HG03354 (cell line): ENCODE data around the gene RXRG.

Experiments
- ATAC-seq: cut with Tn5 transposase; IDR thresholded peaks from one replicate; pipeline ENCODE4 v1.9.1; 2021; ENCODE audit warnings: mild to moderate bottlenecking; ENCODE audit not compliant: unreplicated experiment, poor library complexity, severe bottlenecking

RXRG gene

DNA sequence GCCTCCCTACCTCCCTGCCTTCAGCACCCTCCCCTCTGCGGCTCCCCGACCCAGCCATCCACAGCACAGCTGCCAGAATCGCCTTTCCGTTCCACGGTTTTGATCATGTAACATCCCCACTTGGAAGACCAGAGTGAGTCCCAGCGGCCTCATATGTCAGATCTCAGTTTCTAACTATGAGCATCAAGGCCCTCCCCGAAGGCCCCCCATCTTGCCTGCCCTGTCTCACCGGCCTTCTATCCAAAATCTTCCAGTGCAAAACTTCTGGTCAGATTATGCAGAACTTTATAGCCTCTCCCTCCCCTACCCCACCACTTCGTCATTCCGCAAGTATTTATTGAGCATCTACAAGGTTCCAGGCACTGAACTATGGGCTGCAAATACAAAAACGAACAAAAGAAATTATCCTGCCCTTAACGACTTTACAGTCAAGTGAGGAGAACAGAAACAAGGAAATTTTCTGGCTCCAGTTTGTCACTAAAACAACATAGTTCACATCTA is 68.1 kb downstream of the RXRG start:
- no peak for ATAC-seq

- peak; percentile 65 for ATAC-seq
These were observed 68.7 kb downstream of the RXRG start for GRCh38 chr1:165376041-165376810.

- ATAC-seq, result no peak
These were observed 69.3 kb downstream of the RXRG start for GRCh38 chr1:165375623-165376022.

- ATAC-seq, result no peak
These were observed 73.2 kb downstream of the RXRG start for GRCh38 chr1:165371588-165372225.

- ATAC-seq, result peak; percentile 77
These were observed 75.6 kb downstream of the RXRG start for GRCh38 chr1:165369255-165369848.

GRCh38 chr1:165367375-165367993 is 77.4 kb downstream of the RXRG start:
- ATAC-seq, result peak; percentile 83

- no peak for ATAC-seq
These were observed 79.6 kb downstream of the RXRG start for GRCh38 chr1:165365341-165365740.

DNA sequence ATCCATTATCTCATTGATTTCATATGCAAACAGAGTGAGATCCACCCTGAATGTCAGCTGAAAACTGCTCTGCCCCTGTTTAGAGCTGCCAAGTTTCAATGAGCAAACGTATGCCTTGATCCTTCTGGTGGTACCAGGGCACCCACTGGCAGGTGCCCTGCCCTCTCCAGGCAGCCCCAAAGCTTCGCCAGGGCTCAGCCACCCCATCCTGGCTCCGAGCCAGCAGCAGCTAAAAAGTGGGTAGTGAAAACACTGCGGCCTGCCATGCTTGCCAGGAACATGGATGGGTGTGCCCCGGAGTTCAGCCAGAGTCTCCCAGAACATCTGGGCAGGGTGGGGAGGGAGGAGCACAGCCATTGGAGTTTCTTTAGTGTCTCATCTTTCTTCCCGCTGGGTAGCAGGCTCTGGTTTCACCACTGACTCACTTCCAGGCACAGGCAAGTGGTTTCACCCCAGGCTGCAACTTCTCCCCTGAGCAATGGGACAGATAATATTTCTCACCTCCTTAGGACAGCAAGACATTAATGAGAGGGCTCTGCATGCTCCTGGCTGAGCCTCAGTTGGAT is 80.3 kb downstream of the RXRG start:
- ATAC-seq, result no peak

DNA sequence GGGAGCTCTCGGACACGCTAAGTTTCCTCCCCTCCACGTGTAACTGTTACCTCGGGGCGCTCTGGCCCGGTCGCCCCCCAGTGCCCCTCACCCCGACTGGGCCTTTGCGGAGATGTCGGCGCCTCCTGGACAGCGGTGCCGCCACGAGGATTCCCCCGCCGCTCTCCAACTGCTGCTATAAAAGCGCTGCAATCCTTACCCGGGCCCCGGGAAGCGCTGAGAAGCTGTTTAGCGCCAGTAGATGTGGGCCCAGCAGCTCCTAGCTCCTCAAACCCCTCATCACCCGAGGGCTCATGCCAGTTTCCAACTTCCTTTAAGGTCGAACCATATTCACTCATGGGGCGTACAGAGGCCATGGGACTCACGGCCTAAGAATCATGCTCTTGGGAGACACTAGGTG is 88.0 kb downstream of the RXRG start:
- ATAC-seq, result no peak

DNA sequence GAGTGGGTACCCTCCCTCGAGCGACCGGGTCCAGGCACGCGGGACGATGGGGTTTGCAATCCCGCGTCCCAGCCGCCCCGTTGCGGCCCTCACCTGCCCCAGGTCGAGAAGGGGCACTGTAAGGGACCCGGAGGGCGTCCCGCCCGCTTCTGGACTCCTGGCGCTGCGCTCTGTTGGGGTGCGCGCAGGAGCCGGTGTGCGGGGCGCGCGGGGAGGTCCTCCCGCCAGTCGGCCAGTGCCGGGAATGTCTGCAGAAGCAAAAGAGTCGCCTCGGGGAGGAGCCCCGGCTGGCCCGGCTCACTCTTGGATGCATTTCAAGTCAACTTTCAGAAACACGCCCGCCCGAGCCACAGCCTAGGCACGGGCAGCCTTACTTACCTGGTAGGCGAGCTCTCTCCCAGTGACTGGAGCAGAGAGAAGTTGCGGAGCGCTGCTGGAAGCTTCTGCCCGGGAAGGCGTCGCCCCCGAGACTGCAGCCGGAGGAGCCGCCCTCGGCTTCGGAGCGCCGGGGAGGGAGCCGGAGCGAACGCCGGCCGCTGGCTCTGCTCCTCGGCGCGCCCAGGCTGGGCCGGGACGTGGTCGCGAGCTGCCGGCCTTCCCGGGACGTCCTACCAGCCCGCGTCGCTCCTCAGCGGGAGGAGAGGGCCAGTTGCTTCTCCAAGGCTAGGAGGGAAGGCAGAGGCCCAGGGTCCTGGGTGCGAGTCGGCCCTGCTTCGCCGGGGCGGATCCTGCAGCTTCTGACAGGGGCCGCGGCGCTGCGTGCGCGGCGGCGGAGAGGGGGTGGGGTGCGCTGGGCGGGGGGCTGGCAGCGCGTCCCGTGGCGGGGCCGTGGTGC is 88.7 kb downstream of the RXRG start, which contains the start of gene LMX1A:
Gene LMX1A, minus strand, starts transcription at position 739 of the 835 bp plus-strand sequence. CDS start 1,156 bp downstream, outside the sequence.
- no peak for ATAC-seq

- no peak for ATAC-seq
These were observed 89.6 kb downstream of the RXRG start for GRCh38 chr1:165355139-165355976.

GRCh38 chr1:165354739-165355138 is 90.2 kb downstream of the RXRG start:
- no peak for ATAC-seq

DNA sequence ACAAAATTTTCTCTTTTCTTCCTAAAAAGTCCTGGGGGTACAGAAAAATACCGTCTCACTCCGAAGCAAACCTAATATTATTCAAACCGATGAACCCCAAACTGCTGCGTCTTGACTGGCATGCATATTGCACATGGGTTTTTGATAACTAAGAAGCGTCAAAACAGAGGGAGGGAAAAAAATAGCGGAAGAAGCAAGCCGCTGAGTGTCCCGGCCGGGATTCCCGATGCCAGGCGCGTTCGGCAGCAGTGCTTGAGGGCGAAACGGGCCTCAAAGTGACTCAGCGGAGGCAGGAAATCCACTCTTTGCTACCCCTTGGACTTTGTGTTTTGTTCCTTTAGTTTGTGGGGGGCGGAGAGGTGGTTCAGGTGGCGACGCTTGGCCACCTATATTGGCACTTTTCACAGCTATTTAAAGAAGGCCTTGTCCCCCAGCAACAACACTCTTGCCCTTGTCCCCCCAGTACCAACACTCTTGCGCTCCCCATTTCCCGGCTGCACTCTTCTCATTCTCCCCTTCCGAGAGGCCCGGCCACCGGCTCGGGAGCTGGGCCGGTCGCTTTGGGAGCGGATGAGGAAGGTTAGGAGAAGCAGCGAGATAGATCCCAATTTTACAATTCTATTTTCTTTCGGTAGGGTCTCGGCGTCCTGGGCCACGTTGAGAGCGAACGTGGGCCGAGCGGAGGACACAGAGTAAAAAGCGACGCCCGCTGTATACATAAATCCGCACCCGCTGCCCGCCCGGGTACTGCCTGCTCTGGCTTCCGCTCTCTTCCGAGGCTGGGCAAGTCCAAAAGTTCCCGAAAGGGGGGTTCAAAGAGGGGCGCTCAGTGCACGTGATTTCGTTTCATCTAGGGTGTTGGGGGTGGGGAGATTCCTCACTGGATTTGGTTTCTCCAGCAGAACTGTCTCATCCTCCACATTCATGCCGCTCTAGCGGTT is 90.9 kb downstream of the RXRG start:
- ATAC-seq, result no peak

DNA sequence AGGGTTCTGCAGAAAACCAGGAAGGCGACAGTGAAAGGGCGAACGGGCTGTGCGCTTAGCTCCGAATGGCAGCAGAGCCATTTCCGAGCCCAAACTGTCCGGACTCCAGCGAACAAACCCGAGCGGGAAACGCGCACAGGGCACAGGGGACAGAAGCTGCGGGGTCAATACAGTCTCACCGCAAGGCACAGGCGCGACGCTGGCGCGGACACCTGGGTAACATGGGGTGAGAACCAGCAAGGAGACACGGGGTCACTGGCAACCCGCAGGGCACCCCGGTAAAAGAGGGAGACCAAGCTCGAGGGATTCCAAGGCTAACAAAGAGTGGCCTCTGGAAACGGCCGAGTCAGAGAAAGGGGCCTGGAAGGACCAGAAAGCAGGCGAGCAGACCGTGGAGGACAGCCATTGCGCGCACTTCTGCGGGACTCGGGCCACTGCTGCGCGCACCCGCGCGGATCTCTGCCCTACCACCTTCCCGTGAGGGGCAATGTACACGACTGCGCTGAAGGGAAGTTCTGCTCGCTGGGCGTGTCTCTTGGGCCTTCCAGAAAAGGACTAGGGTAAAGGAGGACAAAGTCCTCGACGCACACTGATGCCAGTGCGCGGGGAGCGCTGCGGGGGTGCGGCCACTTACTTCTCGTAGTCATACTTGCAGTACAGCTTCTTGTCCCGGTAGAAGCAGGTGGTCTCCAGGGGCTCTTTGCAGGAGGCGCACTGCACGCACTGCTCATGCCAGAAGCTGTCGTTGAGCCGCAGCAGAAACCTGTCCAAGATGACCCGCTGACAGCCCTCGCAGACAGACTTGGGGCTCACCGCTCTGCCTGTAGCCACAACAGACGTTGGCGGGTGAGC is 92.3 kb downstream of the RXRG start:
- no peak for ATAC-seq

GRCh38 chr1:165351863-165352441 is 93.0 kb downstream of the RXRG start:
- ATAC-seq, result no peak
